Endothelial cell of umbilical vein (primary cell): Measurements from ENCODE around the gene IFT52. TPM values are rescaled to one million over a fixed set of nuclear protein-coding genes. Genes with fewer than 3 reads are reported as not detected.

ENCODE experiments used
- BruUV-seq: library from RNA; stranded (reverse); fragments of 400-500 nt; replicated peaks from 2 replicates; lab custom pipeline; 2021; lab: Mats Ljungman, UMichigan
- CTCF ChIA-PET: fragments of 300-600, 350-600 bp; sonication (Branson Sonifier 250); formaldehyde crosslinking; loops from one replicate; lab custom pipeline; 2021; ENCODE audit warnings: antibody characterized with exemption, inconsistent platforms; lab: Charles Lee
- POLR2A ChIA-PET: fragments of 300-600, 350-600 bp; sonication (Branson Sonifier 250); formaldehyde crosslinking; loops from one replicate; lab custom pipeline; 2021; ENCODE audit warnings: antibody characterized with exemption, inconsistent platforms; lab: Charles Lee
- DNase-seq: peaks from one replicate; pipeline ENCODE4 v3.0.0-alpha.2; 2011; ENCODE audit warnings: low read depth, low spot score
- FAIRE-seq: peaks from 2 replicates; lab custom pipeline; 2011; peaks lifted over from hg19 to GRCh38; lab: Jason Lieb, UNC
- H2AFZ ChIP-seq: 2 replicates; pipeline ENCODE4 v1.6.0; 2012; ENCODE audit warnings: low read depth, low read length, control low read depth, inconsistent platforms
- H3K27ac ChIP-seq: 2 replicates; pipeline ENCODE4 v1.5.1; 2011; ENCODE audit warnings: low read depth, mild to moderate bottlenecking, control low read depth, low read length, moderate library complexity; ENCODE audit not compliant: insufficient read depth
- H3K27me3 ChIP-seq, 2 experiments: 2 replicates each; pipeline versions ENCODE4 v1.6.0 to v1.6.1; 2011; ENCODE audit warnings: low read length in 2 of 2, mixed read lengths in 1 of 2; ENCODE audit not compliant: control insufficient read depth in 2 of 2, insufficient read depth in 2 of 2
- H3K36me3 ChIP-seq, 2 experiments: 2 replicates in 1 of 2; 3 replicates in 1 of 2; pipeline ENCODE4 v1.5.1; 2011; ENCODE audit warnings: low read length in 2 of 2, mild to moderate bottlenecking in 1 of 2, moderate library complexity in 1 of 2; ENCODE audit not compliant: control insufficient read depth in 2 of 2, insufficient read depth in 2 of 2; ENCODE audit errors: extremely low read depth in 1 of 2
- H3K4me1 ChIP-seq: 3 replicates; pipeline ENCODE4 v1.5.1; 2011; ENCODE audit warnings: mild to moderate bottlenecking, low read length; ENCODE audit not compliant: control insufficient read depth, insufficient read depth; ENCODE audit errors: extremely low read depth
- H3K4me2 ChIP-seq: 2 replicates; pipeline ENCODE4 v1.6.1; 2011; ENCODE audit warnings: low read length, control low read depth, mixed read lengths; ENCODE audit not compliant: insufficient read depth
- H3K4me3 ChIP-seq, 3 experiments: fragments of 200-600 bp in 1 of 3; sonication (generic), shearing (Covaris generic) in 1 of 3; replicated peaks in 1 of 3; 2 replicates each; pipeline ENCODE4 v1.5.1; 2011 to 2016; ENCODE audit warnings: control low read depth in 3 of 3, low read length in 3 of 3, mild to moderate bottlenecking in 2 of 3, inconsistent platforms in 1 of 3, low read depth in 1 of 3, moderate library complexity in 1 of 3; ENCODE audit not compliant: insufficient read depth in 1 of 3
- H3K79me2 ChIP-seq: 2 replicates; pipeline ENCODE4 v1.6.0; 2012; ENCODE audit warnings: low read length, inconsistent platforms; ENCODE audit not compliant: control insufficient read depth, insufficient read depth
- H3K9ac ChIP-seq: replicated peaks from 2 replicates; pipeline ENCODE3; 2011; ENCODE audit warnings: low read length, control low read depth; ENCODE audit not compliant: insufficient read depth; ENCODE audit errors: extremely low read depth
- H3K9me1 ChIP-seq: replicated peaks from 3 replicates; pipeline ENCODE4 v1.6.0; 2011; ENCODE audit warnings: mild to moderate bottlenecking, low read length; ENCODE audit not compliant: control insufficient read depth, insufficient read depth; ENCODE audit errors: extremely low read depth
- H3K9me3 ChIP-seq: replicated peaks from 2 replicates; pipeline ENCODE4 v1.5.1; 2012; ENCODE audit warnings: low read length, inconsistent platforms; ENCODE audit not compliant: control insufficient read depth, insufficient read depth
- H4K20me1 ChIP-seq: replicated peaks from 2 replicates; pipeline ENCODE3; 2011; ENCODE audit warnings: mild to moderate bottlenecking, low read length; ENCODE audit not compliant: control insufficient read depth, insufficient read depth; ENCODE audit errors: extremely low read depth
- EZH2 ChIP-seq: IDR thresholded peaks from 2 replicates; pipeline ENCODE4 v1.6.1; 2012; ENCODE audit warnings: borderline replicate concordance, low read depth, mild to moderate bottlenecking, moderate library complexity, low read length, inconsistent platforms; ENCODE audit not compliant: severe bottlenecking
- FOS ChIP-seq: IDR thresholded peaks from 2 replicates; pipeline ENCODE4 v1.6.1; 2011; ENCODE audit warnings: mild to moderate bottlenecking, low read length, moderate library complexity, borderline replicate concordance; ENCODE audit not compliant: insufficient read depth
- GATA2 ChIP-seq: IDR thresholded peaks from 2 replicates; pipeline ENCODE4 v1.7.0; 2011; ENCODE audit warnings: low read depth, mild to moderate bottlenecking, moderate library complexity, mixed read lengths, low read length; ENCODE audit not compliant: insufficient read length, insufficient read depth
- JUN ChIP-seq: IDR thresholded peaks from 2 replicates; pipeline ENCODE4 v1.6.1; 2011; ENCODE audit warnings: borderline replicate concordance, low read depth; ENCODE audit not compliant: insufficient read length, insufficient read depth
- MYC ChIP-seq: IDR thresholded peaks from one replicate; pipeline ENCODE4 v1.6.1; 2011; ENCODE audit warnings: mild to moderate bottlenecking, low read depth, low read length
- POLR2A ChIP-seq: IDR thresholded peaks from 2 replicates; pipeline ENCODE4 v1.6.1; 2012; ENCODE audit warnings: low read depth, mild to moderate bottlenecking, control low read depth, low read length
- POLR2AphosphoS5 ChIP-seq: IDR thresholded peaks from 2 replicates; pipeline ENCODE4 v1.6.1; 2012; ENCODE audit warnings: low read depth, mild to moderate bottlenecking, control low read depth, low read length, moderate library complexity; ENCODE audit not compliant: insufficient read depth
- dilution Hi-C: fragments of 300-500 bp; cut with MboI; formaldehyde crosslinking; loops from one replicate; pipeline ENCODE4 v1.15.0; 2019; ENCODE audit warnings: low sequenced_read_pairs; ENCODE audit not compliant: extremely low pct_ligation_motif_present
- intact Hi-C: fragments of 100-400 bp; cut with micrococcal nuclease; formaldehyde crosslinking; loops from one replicate; pipeline ENCODE4 v1.10.0; 2022
- polyA plus RNA-seq, 4 experiments: library from polyadenylated mRNA; depleted of rRNA in 3 of 4; stranded (reverse) in 3 of 4; unstranded in 1 of 4; fragments of >200 nt; gene quantifications; 2 replicates each; pipeline versions ENCODE4 v1.2.1 to v1.2.3, GENCODE V29; 2011 to 2012; ENCODE audit warnings: missing spikeins in 1 of 4
- total RNA-seq: library from RNA; stranded (reverse); gene quantifications from 2 replicates; pipeline ENCODE4 v1.2.3, GENCODE V29; 2021
- TF ChIP-seq, protein P1 (sequence below): IDR thresholded peaks from 2 replicates; pipeline ENCODE4 v1.6.1; 2011; ENCODE audit not compliant: insufficient read depth, insufficient read length
- TF ChIP-seq, protein P2 (sequence below), 2 donors: IDR thresholded peaks; 1 replicate in 1 of 2; 2 replicates in 1 of 2; pipeline ENCODE4 v1.5.1; 2011; ENCODE audit warnings: low read length in 2 of 2, mild to moderate bottlenecking in 2 of 2, moderate library complexity in 2 of 2, control low read depth in 1 of 2, inconsistent platforms in 1 of 2, low read depth in 1 of 2; ENCODE audit not compliant: insufficient read depth in 1 of 2; ENCODE audit errors: extremely low read depth in 1 of 2

IFT52 gene
- total and polyA plus RNA-seq, 2 donors (not counting 3 experiments of a cell fraction or from before 2014, with no cell fraction given): 30.0 to 33.4 TPM

DNA sequence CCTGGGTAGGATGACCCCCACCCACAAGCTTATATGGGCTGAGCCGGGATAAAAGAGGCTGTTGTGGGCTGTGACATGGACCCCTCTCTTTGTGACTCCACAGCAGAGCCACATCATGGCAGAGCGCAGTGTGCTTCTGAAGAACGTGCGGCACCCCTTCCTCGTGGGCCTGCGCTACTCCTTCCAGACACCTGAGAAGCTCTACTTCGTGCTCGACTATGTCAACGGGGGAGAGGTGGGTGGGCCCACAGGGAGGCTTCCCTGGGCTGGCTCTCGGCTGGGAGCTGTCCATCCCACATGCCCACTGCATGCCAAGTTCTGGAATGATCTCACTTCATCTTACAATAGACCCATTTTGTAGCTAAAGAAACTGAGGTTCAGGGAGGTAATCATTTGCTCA is 21.5 kb upstream of the IFT52 start:
- ChIA-PET CTCF (interaction anchor here (2.5 kb wide), 1 partner anchor 31 kb away, joined by 12 read pairs; no protein-coding TSS in a partner anchor), POLR2A (no interaction called here)
- no peaks in the 10 kb centered on the region for H4K20me1 ChIP-seq
- DNase-seq (no peak), FAIRE-seq (no peak)
- H3K4me1 ChIP-seq: no peaks in the 10 kb centered on the region
- dilution Hi-C loops: no loop called here
- no peaks in the 10 kb centered on the region for H3K27me3 ChIP-seq
- H3K9me3 ChIP-seq: no peaks in the 10 kb centered on the region
- intact Hi-C loops: no loop called here
- H3K4me3 ChIP-seq: no peak overlapping the region
- TF ChIP-seq POLR2A (no peak), MYC (no peak), POLR2AphosphoS5 (no peak), GATA2 (no peak), EZH2 (no peak), FOS (no peak), JUN (no peak)
- TF ChIP-seq, protein P1, sequence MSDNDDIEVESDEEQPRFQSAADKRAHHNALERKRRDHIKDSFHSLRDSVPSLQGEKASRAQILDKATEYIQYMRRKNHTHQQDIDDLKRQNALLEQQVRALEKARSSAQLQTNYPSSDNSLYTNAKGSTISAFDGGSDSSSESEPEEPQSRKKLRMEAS: no peak
- TF ChIP-seq, protein P2, sequence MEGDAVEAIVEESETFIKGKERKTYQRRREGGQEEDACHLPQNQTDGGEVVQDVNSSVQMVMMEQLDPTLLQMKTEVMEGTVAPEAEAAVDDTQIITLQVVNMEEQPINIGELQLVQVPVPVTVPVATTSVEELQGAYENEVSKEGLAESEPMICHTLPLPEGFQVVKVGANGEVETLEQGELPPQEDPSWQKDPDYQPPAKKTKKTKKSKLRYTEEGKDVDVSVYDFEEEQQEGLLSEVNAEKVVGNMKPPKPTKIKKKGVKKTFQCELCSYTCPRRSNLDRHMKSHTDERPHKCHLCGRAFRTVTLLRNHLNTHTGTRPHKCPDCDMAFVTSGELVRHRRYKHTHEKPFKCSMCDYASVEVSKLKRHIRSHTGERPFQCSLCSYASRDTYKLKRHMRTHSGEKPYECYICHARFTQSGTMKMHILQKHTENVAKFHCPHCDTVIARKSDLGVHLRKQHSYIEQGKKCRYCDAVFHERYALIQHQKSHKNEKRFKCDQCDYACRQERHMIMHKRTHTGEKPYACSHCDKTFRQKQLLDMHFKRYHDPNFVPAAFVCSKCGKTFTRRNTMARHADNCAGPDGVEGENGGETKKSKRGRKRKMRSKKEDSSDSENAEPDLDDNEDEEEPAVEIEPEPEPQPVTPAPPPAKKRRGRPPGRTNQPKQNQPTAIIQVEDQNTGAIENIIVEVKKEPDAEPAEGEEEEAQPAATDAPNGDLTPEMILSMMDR (IDR thresholded peaks at IDR 0.05; ENCODE audit: extremely low read depth in 1 of 2, insufficient read depth in 1 of 2, low read depth in 1 of 2, low read length in 2 of 2): no peak
- no peak overlapping the region for H2AFZ ChIP-seq
- no peaks in the 10 kb centered on the region for H3K79me2 ChIP-seq
- no peak overlapping the region for H3K27ac ChIP-seq
- no peaks in the 10 kb centered on the region for H3K36me3 ChIP-seq
- no TSS peak for BruUV-seq
- H3K9ac ChIP-seq: no peak overlapping the region
- H3K9me1 ChIP-seq: no peaks in the 10 kb centered on the region
- H3K4me2 ChIP-seq: no peak overlapping the region
